Amniotic epithelial cell (primary cell): ENCODE results near the gene KRTAP4-12.
"Not testable (repeated sequence)": the region's sequence is repeated elsewhere in the genome, so short reads cannot be mapped to it uniquely, and the experiment has no call there.

Source experiments
- DNase-seq: peaks from one replicate; pipeline ENCODE4 v3.0.0-alpha.2; 2010; ENCODE audit warnings: low read depth

KRTAP4-12 gene

GRCh38 chr17:41126412-41126811, 2.4 kb upstream of the KRTAP4-12 start:
- DNase-seq = no peak

- no peak for DNase-seq
Measured at GRCh38 chr17:41125064-41125463, 1.1 kb upstream of the KRTAP4-12 start.

- DNase-seq = not testable (repeated sequence)
Measured at GRCh38 chr17:41123292-41123990, 541 bp downstream of the KRTAP4-12 start.

GRCh38 chr17:41121742-41122141, 2.2 kb downstream of the KRTAP4-12 start:
- no peak for DNase-seq

GRCh38 chr17:41119696-41120690, 4.0 kb downstream of the KRTAP4-12 start:
- DNase-seq = peak; percentile 25

GRCh38 chr17:41118721-41119120, 5.3 kb downstream of the KRTAP4-12 start:
- DNase-seq = no peak

- not testable (repeated sequence) for DNase-seq
Measured at GRCh38 chr17:41117846-41118386, 6.1 kb downstream of the KRTAP4-12 start, which contains the start of gene KRTAP4-11. Gene KRTAP4-11 (minus strand): TSS chr17:41118373. CDS start chr17:41118315, 58 bp downstream.

- no peak for DNase-seq
Measured at GRCh38 chr17:41116297-41116696, 7.7 kb downstream of the KRTAP4-12 start.

- DNase-seq = no peak
Measured at GRCh38 chr17:41111151-41111885, 12.7 kb downstream of the KRTAP4-12 start.

GRCh38 chr17:41108728-41109386, 15.1 kb downstream of the KRTAP4-12 start:
- DNase-seq = not testable (repeated sequence)

- DNase-seq = no peak
Measured at GRCh38 chr17:41107941-41108450, 16.0 kb downstream of the KRTAP4-12 start.

- not testable (repeated sequence) for DNase-seq
Measured at GRCh38 chr17:41105347-41105746, 18.6 kb downstream of the KRTAP4-12 start, which contains the start of gene KRTAP4-9. Gene KRTAP4-9 (plus strand): TSS chr17:41105389. CDS start chr17:41105389, 0 bp downstream.

- DNase-seq = peak; percentile 66
Measured at GRCh38 chr17:41104386-41105038, 19.5 kb downstream of the KRTAP4-12 start.

- DNase-seq = peak; percentile 8
Measured at GRCh38 chr17:41103896-41104295, 20.1 kb downstream of the KRTAP4-12 start.

- DNase-seq = no peak
Measured at GRCh38 chr17:41101586-41102259, 22.3 kb downstream of the KRTAP4-12 start, which contains the start of gene KRTAP4-16. Gene KRTAP4-16 (minus strand): TSS chr17:41102209. CDS start chr17:41102209, 0 bp downstream.

- peak; percentile 20 for DNase-seq
Measured at GRCh38 chr17:41099682-41100480, 24.1 kb downstream of the KRTAP4-12 start.

- no peak for DNase-seq
Measured at GRCh38 chr17:41098481-41098880, 25.5 kb downstream of the KRTAP4-12 start.

GRCh38 chr17:41098042-41098441, 25.9 kb downstream of the KRTAP4-12 start, which contains the start of gene KRTAP4-8:
Gene KRTAP4-8 (minus strand): TSS chr17:41098142. CDS start chr17:41098084, 58 bp downstream.
- no peak for DNase-seq

- no peak for DNase-seq
Measured at GRCh38 chr17:41096055-41096454, 27.9 kb downstream of the KRTAP4-12 start.
